Neural progenitor cell (in vitro differentiated cells): ENCODE measurements around the gene TARDBP.
"Not testable (repeated sequence)": the region's sequence is repeated elsewhere in the genome, so short reads cannot be mapped to it uniquely, and the experiment has no call there.

Experiments used
- EZH2 ChIP-seq: fragments of 200-600 bp; sonication (generic); IDR thresholded peaks from 2 replicates; pipeline ENCODE4 v1.6.1; 2017; ENCODE audit warnings: antibody characterized with exemption, mild to moderate bottlenecking, moderate library complexity
- EZH2phosphoT487 ChIP-seq: fragments of 200-600 bp; sonication (generic); IDR thresholded peaks from 2 replicates; pipeline ENCODE4 v1.6.1; 2017; ENCODE audit warnings: antibody characterized with exemption
- TF ChIP-seq, protein P1 (sequence below): fragments of 200-600 bp; sonication (generic); IDR thresholded peaks from 2 replicates; pipeline ENCODE4 v1.5.1; 2017; ENCODE audit warnings: antibody characterized with exemption, mild to moderate bottlenecking

DNA sequence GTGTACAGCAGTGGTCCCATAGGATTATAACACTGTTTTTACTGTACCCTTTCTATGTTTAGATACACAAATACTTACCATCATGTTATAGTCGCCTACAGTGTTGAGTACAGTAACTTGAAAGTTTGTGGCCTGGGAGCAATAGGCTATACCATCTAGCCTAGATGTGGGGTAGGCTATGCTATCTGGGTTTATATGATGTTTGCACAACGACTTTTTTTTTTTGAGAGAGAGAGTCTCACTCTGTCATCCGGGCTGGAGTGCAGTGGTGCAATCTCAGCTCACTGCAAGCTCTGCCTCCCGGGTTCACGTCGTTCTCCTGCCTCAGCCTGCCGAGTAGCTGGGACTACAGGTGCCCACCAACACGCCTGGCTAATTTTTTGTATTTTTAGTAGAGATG, 6.9 kb downstream of the TARDBP start:
- TF ChIP-seq, protein P1, sequence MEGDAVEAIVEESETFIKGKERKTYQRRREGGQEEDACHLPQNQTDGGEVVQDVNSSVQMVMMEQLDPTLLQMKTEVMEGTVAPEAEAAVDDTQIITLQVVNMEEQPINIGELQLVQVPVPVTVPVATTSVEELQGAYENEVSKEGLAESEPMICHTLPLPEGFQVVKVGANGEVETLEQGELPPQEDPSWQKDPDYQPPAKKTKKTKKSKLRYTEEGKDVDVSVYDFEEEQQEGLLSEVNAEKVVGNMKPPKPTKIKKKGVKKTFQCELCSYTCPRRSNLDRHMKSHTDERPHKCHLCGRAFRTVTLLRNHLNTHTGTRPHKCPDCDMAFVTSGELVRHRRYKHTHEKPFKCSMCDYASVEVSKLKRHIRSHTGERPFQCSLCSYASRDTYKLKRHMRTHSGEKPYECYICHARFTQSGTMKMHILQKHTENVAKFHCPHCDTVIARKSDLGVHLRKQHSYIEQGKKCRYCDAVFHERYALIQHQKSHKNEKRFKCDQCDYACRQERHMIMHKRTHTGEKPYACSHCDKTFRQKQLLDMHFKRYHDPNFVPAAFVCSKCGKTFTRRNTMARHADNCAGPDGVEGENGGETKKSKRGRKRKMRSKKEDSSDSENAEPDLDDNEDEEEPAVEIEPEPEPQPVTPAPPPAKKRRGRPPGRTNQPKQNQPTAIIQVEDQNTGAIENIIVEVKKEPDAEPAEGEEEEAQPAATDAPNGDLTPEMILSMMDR: not testable (repeated sequence)
- not testable (repeated sequence) for TF ChIP-seq EZH2phosphoT487, EZH2
